HG03097 (cell line): ENCODE measurements around the gene GALNTL6.
"Not testable (repeated sequence)": the region's sequence is repeated elsewhere in the genome, so short reads cannot be mapped to it uniquely, and the experiment has no call there.

Experiments
- ATAC-seq: cut with Tn5 transposase; IDR thresholded peaks from one replicate; pipeline ENCODE4 v1.9.1; 2021; ENCODE audit not compliant: unreplicated experiment, low FRiP score

Gene GALNTL6

DNA sequence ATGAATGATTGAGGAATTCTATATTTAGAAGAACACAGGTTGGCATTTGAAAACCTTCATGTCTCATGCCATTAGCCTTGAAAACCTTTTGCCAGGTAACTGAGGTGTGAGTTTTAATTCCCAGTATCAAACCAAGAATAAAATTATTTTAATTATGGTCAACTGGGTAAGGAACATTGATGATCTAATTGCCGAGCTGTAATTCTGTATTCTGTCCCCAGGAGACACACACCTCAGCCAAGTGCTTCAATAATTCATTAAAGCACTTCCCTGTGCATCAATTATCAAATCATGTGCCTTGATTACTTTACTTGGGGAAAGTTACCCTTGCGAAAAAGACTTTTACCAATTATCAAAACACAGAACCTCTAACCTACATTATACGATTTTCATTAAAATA lies 1023.5 kb downstream of the GALNTL6 start:
- no peak for ATAC-seq

DNA sequence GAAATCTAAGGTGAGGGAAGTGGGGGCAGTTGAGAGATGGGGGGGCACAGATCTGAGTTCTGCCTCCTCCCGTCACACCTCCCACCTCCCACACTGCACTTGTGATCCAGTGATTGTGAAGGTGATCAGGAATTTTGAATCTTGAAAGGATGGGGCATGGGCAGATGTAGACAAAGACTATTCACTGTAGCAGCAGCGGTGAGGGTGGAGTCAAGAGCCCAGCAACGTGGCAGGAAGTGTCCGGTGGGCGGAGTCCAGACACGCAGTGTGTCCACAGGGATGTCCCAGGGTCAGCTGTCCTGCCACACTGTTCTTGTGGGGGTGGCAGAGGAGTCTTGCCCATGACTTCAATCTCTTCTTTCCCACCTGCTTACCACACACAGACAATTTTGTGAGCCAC lies 1024.9 kb downstream of the GALNTL6 start:
- no peak for ATAC-seq

DNA sequence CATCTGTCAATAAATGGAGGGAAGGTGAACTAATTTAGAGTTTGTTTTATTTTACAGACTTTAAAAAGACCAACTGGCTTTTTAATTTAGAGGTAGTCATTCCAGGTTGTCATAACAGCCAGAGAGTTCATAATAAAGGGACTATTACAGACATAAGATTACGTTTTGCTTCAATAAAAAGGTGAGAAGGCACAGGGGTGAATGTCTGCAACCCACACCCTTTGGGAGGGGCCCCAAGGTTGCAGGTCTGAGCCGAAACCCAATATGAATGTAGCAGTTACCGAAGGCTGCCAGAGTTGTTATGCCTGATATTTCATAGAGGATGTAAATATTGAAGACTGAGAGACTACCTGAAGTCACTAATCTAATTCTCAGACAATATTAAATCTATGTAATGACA lies 1025.7 kb downstream of the GALNTL6 start:
- ATAC-seq, result no peak

DNA sequence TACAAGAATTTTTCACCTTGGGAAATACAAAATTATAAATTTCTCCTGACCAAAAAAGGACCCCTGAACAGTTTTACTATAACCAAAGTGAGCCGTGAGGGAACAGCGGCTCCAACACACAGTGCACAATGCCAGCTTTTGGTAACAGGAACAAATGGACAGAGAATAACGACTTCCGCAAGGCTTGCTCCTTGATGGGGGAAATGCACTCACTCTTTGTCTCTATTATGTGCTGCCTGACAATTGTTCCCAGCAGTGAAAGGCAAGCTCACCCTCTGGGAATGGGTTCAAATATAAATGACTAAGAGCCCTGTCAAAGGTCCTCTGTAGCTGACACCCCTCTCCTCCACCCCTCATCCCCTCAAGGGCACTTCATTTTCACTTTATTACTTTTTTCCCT lies 1029.6 kb downstream of the GALNTL6 start:
- ATAC-seq, result no peak

DNA sequence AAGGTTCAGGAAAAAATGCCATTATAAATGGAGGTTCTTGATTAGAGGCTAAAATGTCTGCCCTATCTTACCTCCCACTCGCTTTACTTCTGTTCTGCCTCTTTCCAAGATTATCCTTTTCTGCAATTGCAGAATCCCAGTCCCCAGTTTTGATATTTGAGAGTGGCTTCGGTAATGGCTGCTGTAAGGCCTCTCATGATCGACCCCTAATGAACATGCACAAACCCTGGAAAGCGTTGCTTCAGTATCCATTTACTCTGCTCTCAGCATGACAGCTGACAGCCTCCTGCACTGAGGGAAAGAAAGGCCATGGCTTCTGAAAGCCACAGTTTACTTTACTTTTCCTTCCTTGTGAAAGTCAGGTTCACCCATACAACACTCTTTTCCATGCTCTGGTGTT lies 1030.0 kb downstream of the GALNTL6 start:
- ATAC-seq, result no peak

DNA sequence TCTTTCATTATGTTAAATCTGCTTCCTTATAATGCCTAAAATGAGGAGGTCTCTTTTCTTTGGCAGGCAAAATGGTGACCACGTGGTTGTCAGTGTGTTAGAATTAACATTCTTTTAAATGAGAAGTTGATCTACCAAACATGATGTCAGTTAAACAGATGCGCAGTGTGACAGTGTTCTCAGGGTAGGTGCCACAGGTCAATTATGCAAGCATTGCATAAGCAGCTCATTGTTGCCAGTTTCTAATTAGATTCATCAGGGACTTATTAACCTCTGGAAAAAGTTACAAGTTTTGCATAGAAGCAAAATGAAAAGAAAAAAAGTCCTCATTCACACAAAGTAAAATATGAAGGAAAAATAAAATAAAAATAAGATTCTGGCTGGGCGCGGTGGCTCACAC lies 1031.4 kb downstream of the GALNTL6 start:
- ATAC-seq, result no peak

DNA sequence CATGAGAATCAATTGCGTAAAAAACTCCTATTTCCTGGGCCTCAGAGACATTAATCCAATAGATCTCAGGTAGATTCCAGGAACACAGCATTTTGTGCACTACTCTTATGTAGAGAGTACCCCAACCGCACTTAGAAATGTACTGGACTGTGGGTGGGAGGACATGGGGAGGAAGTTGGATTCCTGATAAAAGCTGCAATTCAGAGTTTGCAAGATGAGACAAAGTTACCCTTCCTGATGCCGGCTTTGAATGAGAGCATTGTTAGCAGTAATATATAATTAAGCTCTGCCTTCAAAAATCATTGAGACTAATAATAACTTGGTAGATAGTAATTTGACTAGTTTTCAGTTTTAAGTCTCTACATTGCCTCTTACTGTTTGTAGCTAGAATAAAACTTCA lies 1032.1 kb downstream of the GALNTL6 start:
- no peak for ATAC-seq

DNA sequence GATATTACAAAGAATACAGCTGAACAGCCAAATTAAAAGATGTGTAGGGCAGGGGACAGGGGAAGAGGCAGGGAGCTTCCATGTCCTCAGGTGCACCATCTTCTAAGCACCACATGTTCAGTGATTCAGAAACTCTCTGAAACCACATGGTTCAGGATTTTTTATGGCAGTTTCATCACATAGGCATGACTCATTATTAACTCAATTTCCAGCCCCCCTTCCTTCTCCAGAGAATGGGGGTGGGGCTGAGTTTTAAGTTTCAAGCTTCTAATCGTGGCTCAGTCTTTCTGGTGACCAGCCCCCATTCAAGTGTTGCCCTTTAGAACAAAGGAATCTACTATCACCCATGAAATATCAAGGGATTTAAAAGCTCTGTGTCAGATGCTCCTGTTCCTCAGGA lies 1037.6 kb downstream of the GALNTL6 start:
- ATAC-seq, result no peak

DNA sequence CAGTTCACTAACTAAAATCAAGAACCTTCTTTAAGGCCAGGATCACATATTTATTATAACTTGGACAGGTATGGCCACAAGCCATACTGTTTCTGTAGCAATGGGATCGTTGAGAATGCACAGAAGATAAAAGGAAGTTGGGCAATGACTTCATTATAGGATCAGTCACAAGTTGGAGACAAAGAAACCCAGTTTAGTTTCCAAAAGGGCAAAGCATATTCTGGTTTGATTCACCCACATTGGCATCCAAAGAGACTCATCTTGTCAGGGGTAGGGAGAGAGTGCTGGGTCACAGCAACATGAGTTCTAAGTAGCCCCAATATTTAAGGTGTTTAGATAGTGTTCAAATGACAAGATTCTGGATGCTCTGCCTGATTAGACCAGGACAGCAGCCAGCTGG lies 1038.3 kb downstream of the GALNTL6 start:
- no peak for ATAC-seq

DNA sequence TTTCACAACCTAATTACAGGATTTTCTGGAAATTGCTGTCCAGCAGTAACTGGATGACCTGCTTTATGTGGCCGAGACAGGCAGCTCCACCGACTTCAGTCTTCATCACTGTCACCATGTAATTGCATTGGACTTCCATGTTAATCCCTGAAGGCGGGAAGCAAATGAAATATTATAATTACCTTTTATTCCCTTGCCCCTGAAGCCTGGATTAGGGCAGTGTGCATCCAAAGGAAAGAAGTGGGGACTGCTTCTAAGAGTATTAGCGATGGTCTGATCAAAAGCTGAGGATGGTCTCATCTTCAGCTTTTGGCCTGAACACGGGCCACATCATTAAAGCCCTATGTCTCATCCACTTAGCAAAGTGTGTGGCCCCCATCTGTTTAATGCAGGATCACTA lies 1043.8 kb downstream of the GALNTL6 start:
- no peak for ATAC-seq

DNA sequence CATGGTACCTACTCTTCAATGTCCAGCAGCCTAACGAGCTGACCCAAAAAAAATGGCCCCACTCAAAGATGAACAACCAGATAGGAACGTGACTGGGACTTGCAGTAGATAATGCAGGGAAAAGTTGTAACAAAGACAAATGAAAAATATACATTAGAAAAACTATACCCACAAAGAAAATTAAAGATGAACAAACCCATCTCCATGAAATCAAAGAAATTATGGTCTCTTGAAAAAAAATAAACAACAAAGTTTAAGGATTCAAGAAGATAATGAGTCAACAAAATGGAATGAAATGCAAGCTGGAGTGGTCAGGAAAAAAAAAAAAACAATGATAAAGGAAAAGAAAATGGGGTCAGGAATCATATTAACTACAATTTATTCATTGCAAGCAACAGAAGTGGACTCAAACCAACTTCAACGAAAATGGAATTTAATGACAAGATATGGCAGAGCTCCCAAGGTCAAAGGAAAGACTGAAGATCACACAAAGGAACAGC lies 1045.6 kb downstream of the GALNTL6 start:
- ATAC-seq, result no peak

DNA sequence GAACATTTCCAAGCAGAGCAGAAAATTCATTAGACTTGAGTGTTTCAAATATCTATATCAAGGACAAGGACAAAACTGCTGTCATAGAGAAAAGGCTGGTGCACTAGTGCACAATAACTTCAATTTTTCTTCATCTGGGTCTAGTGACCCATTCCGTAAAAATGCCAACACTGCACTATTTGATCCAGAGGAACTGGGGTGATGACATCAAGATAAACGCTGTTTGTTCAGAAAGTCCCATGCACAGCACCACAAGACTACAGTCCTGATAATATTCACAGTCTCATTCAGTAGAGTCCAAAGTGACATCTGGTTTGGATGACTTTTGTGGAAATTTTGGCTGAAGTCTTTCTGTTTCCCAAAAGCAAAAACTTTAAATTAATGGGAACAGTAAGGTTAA lies 1051.9 kb downstream of the GALNTL6 start:
- ATAC-seq, result no peak

DNA sequence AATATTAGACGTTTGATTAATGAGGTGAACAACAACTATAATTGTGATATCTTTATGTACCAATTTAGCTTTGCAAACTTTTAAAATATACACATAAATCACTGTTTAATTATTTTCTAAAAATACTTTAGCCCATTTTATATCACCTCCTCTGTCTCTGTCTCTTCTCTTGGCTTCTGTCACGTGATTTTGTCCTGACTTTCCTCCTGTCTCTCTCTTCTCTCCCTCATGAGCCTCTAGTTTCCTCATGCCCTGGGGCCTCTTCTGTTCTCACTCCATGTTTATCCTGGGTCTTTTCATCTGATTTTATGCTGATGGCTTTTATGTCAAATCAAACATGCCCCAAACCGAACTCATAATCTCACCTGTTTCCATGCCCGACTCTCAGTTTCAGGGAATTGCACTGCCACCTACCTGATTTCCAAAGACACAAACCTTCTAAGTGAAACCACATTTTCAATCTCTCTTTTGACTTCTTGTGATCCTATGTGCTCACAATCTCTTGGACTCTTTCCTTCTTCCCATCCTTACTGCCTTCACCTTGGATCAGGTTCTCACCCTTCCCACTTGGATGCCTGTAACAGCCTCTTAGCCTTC lies 1052.4 kb downstream of the GALNTL6 start:
- no peak for ATAC-seq

DNA sequence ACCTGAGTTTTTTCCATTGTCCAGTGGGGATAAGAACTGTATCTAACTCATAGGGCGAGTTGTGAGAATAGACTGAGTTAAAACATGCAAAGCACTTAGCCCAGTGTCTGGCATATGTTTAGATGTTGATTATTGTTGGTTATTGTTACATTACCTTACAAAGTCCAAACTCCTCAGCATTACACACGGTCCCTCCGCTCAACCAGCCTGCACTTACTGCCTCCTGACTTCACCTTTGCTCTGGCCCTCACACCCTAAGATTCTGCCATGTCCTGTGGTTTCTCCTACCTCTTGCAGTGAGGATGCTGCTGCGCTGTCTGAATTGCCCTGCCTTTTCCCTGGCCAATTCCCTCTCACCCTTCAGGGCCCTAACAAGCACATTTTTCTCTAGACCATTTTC lies 1053.2 kb downstream of the GALNTL6 start:
- ATAC-seq, result no peak

DNA sequence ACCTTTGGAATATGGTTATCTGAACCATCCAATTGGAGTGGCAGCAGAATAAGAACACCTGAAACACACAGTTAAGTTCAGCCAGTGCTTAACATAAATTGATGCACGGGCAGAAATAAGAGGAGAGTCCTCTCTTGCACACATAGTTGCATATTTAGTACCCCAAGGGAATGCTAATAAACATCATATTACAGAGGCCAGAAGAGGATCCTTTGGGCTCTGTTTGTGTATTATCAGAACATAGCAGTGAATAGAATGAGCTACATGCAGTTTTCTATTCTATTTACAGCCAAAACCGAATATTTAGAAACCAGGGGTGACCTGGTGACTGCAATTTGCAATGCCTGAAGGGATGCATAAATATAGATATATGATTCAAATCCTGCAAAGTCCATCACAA lies 1054.6 kb downstream of the GALNTL6 start:
- ATAC-seq, result no peak

DNA sequence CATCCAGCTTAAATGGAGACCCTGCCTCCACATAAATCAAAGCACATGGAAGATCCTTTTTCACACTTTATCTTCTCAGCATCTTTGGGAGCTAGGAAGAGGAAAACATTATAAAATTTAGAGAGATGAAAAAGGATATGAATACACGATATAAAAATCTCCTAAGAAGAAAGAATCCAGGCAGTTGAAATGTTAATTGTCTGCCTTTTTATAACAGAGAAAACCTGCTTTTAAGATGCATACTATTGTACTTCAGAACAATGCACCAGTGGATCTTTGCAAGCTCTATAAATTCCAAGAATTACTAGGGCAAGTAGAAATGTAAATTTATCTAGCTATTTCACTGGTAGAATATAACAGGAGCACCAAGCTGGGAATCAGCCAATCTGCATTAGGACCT lies 1055.1 kb downstream of the GALNTL6 start:
- ATAC-seq, result no peak

DNA sequence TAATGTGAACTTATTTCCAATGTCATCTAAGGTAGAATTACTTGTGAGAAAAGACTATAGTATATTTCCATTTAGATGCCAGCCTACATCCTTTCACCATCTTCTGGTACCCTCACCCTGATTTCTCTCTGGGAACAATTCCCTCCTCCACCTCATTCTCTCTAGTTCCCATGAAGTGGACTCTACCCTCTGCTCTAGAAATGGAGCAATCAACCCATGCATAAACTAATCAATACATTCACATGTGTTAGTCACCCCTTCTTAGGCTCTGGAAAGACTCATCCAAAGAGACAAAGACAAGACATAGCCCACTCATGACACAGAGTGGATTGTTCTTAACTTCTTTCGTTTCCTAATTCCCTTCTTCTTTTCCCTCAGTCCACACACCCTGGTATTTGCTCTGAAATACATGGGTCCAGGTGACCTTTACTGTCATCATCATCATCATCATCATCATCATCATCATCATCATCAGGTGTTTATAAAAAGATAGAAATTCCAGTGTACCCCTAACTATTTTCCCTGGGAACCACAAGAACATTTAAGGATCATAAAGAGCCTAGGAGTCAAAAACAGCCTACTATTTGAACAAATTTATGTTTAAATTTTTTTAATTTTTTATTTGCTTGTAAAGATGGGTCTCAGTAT lies 1056.5 kb downstream of the GALNTL6 start:
- no peak for ATAC-seq

DNA sequence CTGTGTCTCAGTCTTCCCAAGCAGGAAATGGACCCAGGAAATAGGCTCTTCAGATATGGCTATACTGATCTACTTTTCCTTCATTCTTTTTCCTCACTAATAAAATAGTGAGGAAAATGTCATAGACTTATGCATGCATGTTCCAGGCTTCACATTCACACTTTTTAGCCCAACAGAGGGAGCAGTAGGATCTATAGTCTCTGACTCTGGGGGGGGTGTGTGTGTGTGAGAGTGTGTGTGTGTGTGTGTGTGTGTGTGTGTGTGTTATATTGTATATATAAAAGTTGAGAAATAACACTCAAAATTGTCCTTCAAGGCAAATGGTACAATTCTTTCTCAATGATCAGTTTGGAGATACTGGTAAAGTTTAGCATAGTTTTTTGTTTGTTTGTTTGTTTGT lies 1058.2 kb downstream of the GALNTL6 start:
- no peak for ATAC-seq

DNA sequence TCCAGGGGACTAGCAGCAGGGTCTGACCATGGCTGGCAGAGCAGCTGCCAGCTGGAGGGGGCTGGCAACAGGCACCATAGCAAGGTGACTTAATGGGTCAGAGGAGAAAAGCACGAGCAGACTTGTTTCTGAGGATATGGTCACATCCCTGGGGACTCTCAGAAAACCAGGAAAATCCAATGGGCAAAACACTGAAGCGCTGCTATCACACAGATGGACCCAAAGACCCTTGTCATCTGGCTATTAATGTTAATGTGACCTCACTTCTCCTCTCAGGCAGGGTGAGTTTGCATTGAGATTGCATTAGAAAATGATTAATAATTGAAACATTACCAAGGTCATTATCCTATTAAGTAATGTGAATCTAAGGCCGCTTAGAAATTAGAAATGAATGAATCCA lies 1061.7 kb downstream of the GALNTL6 start:
- ATAC-seq, result no peak

DNA sequence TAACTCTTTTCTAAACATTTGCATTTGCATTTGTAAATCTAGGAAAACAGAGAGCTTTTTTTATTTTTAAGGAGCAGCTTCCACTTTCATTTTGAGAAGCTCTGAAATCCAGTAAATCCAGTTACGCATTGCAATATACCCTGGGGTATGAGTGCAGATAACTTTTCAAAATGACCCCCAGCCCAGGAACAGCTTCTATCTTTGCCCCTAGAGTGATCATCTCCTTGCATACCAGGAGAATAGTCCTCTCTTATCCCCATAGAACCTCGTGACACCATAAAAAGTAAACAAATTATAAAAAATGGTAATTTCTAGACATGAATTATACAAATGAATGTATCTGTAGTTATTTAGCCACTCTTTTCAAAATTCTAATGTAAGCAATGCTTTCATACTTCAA lies 1063.2 kb downstream of the GALNTL6 start:
- no peak for ATAC-seq

DNA sequence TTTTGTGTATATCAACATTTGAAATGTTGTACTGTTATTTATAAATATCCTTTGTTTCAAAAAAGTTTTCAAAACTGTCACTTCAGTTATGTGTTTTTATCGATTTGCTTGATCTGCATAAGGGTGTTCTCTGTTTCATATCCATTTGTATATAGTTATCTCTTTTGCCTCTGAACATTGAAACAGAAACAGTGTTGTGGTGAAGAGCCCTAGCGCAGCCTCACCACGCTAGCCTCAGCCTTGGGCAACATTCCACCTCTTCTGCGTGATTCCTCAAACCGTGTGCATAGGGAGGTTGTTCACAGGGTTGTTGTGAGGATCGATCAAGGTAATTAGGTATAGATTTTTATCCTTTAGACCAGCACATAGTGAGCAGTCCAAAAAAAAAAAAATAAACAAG lies 1068.4 kb downstream of the GALNTL6 start:
- no peak for ATAC-seq

DNA sequence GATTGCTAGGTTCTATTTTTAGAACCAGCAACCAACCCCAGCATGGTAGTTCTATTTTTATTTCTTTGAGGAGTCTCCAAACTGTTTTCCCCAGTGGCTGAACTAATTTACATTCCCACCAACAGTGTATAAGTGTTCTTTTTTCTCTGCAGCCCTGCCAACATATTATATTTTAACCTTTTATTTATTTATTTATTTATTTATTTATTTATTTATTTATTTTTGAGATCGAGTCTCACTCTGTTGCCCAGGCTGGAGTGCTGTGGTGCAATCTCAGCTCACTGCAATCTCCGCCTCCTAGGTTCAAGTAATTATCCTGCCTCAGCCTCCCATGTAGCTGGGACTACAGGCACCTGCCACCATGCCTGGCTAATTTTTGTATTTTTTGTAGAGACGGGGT lies 1074.2 kb downstream of the GALNTL6 start:
- not testable (repeated sequence) for ATAC-seq

DNA sequence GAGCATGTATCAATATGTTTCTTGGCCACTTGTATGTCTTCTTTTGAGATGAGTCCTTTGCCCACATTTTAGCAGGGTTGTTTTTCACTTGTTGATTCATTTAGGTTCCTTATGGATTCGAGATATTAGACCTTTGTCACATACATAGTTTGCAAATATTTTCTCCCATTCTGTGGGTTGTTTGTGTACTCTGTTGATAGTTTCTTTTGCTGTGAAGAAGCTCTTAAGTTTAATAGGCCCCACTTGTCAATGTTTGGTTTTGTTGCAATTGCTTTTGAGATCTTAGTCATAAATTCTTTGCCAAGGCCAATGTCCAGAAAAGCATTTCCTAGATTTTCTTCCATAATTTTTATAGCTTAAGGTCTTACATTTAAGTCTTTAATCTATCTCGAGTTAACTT lies 1074.8 kb downstream of the GALNTL6 start:
- no peak for ATAC-seq
